ENCODE results near the gene SLC16A11. TPM values are rescaled to one million over a fixed set of nuclear protein-coding genes. Genes with fewer than 3 reads are reported as not detected.
A peak's percentile ranks its signal among the peaks of the same experiment; 100 is the strongest.

Gene SLC16A11
- total RNA-seq, 4 donors from 2014 or later, result 0.31 to 0.78 TPM; not detected in 2

DNA sequence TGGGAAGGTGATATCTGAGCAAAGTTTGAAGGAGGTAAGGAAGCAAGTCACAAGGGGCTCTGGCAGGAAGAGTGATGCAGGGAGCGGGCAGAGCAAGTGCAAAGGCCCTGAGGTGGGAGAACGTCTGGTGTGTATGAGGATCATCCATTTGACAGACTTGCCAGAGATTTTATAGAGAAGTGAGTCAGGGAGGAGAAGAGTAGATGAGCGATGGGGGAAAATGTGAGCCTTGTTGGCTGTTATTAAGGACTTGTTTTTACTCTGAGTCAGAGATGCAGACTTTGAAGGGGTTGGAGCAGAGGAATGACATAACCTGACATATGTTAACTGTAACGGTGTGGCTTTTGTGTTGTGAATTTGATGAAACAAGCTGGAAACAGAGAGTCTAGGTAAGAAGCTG, 39.7 kb upstream of the SLC16A11 start:
- Histone ChIP-seq H3K27ac (no peak overlapping the region), H3K4me1 (no peaks in the 10 kb centered on the region), H3K4me3 (no peak overlapping the region), H3K36me3 (no peaks in the 10 kb centered on the region), H3K9me3 (no peaks in the 10 kb centered on the region), H3K27me3 (peaks cover 0 to 6% (median 5%) of the 10 kb centered on the region in 3 donors)
- intact Hi-C loops (cut with DNase I; ENCODE audit: low total_unique reads) (no loop called here), in situ Hi-C loops (cut with MboI; ENCODE audit: low sequenced_read_pairs in 4 of 4) (no loop called here)
- TF ChIP-seq POLR2A (IDR thresholded peaks at IDR 0.05) (no peak), CTCF (IDR thresholded peaks at IDR 0.05 in 4 of 5, conservative IDR thresholded peaks at IDR 0.05 in 1 of 5) (no peak)
- DNase-seq, result no peak
- no peak for ATAC-seq

- Histone ChIP-seq H3K4me3 (no peak overlapping the region), H3K4me1 (no peaks in the 10 kb centered on the region), H3K36me3 (no peaks in the 10 kb centered on the region), H3K9me3 (no peaks in the 10 kb centered on the region), H3K27me3 (peaks cover 0 to 5% (median 4%) of the 10 kb centered on the region in 3 donors), H3K27ac (no peak overlapping the region)
- in situ Hi-C loops (cut with MboI; ENCODE audit: low sequenced_read_pairs in 4 of 4) (no loop called here), intact Hi-C loops (cut with DNase I; ENCODE audit: low total_unique reads) (no loop called here)
- ATAC-seq (no peak), DNase-seq (no peak)
- TF ChIP-seq CTCF (IDR thresholded peaks at IDR 0.05 in 4 of 5, conservative IDR thresholded peaks at IDR 0.05 in 1 of 5) (no peak), POLR2A (IDR thresholded peaks at IDR 0.05) (no peak)
Measured at GRCh38 chr17:7081341-7082062, 37.6 kb upstream of the SLC16A11 start.

- Histone ChIP-seq H3K36me3 (no peaks in the 10 kb centered on the region), H3K4me3 (no peak overlapping the region), H3K27me3 (peaks cover 0 to 4% (median 0%) of the 10 kb centered on the region in 3 donors), H3K9me3 (no peaks in the 10 kb centered on the region), H3K27ac (peak overlapping the region; percentile 28 to 53 (median 35)), H3K4me1 (no peaks in the 10 kb centered on the region)
- ATAC-seq (peak; percentile 72 to 76), DNase-seq (peak; percentile 45 to 67)
- TF ChIP-seq CTCF (IDR thresholded peaks at IDR 0.05 in 4 of 5, conservative IDR thresholded peaks at IDR 0.05 in 1 of 5) (no peak), POLR2A (IDR thresholded peaks at IDR 0.05) (no peak)
- in situ Hi-C loops (cut with MboI; ENCODE audit: low sequenced_read_pairs in 4 of 4) (no loop called here), intact Hi-C loops (cut with DNase I; ENCODE audit: low total_unique reads) (no loop called here)
Measured at GRCh38 chr17:7080456-7081041, 36.7 kb upstream of the SLC16A11 start.

DNA sequence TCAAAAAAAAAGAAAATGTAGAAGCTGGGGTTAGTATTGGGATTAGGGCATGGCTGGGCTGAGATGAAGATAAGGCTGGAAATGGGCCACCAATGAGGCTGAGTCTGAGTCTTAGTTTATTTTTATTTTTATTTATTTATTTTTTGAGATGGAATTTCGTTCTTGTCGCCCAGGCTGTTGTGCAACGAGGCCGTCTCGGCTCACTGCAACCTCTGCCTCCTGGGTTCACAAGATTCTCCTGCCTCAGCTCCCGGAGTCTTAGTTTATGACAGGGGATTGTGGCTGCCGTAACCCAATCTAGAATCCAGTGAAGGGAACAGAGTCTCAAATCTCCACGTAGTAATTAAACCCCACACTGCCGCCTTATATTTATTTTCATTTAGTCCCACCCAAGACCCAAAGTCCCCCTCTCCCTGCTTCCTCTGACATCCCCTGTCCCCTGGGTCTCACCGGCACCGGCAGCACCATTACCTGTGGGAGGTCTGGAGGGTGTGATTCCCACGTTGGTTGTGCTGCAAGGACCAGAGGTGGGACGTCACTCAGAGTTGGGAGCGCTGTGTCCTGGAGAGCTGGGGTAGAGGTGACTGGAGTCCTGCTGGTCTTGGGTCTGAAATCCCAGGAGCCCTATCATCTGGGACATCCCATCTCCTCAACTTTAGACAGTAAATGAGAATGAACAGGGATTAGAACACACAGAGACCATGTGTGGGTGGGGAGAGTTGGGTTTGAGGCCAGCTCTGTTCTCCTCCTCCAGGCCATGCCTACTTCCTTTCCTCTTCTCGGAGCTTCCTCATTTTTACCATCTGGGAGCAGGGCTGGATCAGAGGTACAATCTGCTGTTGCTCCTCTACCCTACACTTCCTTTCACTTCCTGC, 35.9 kb upstream of the SLC16A11 start, which contains the start of gene CLEC10A:
Gene CLEC10A (minus strand): TSS at position 671 of the 875 bp plus-strand sequence. CDS start 1,439 bp downstream, outside the sequence.
- H3K9me3 ChIP-seq, result no peaks in the 10 kb centered on the region
- peak in 1 of 2 donors; percentile 24 for DNase-seq
- peak within 1 kb of the TSS; percentile 28 to 53 (median 43) for H3K27ac ChIP-seq
- intact Hi-C loops (cut with DNase I; ENCODE audit: low total_unique reads), result no loop called here
- no peaks in the 10 kb centered on the region for H3K36me3 ChIP-seq
- peak in 1 of 2 donors; percentile 30 for ATAC-seq
- no peaks in the 10 kb centered on the region for H3K4me1 ChIP-seq
- H3K27me3 ChIP-seq, result peaks cover 0 to 4% (median 0%) of the 10 kb centered on the region in 3 donors
- in situ Hi-C loops (cut with MboI; ENCODE audit: low sequenced_read_pairs in 4 of 4), result no loop called here
- TF ChIP-seq CTCF (IDR thresholded peaks at IDR 0.05 in 4 of 5, conservative IDR thresholded peaks at IDR 0.05 in 1 of 5), result no peak
- no peak for TF ChIP-seq POLR2A (IDR thresholded peaks at IDR 0.05)
- H3K4me3 ChIP-seq, result peak within 1 kb of the TSS in 1 of 4 donors; percentile 18
